HEK293 (cell line): ENCODE results near the gene GJB3.

ENCODE experiments used
- CTCF ChIA-PET: fragments of 350-600 bp; formaldehyde crosslinking; extraction: SDS; loops from one replicate; lab custom pipeline; 2021; ENCODE audit warnings: antibody characterized with exemption; lab: Yijun Ruan, JAX
- POLR2A ChIA-PET: fragments of 300-600 bp; formaldehyde crosslinking; extraction: SDS; loops from one replicate; lab custom pipeline; 2020; ENCODE audit warnings: antibody characterized with exemption, inconsistent platforms; lab: Yijun Ruan, JAX
- H3K27ac ChIP-seq: fragments of 200-500 bp; sonication (Bioruptor generic); 2 replicates; pipeline ENCODE4 v1.5.1; 2014; ENCODE audit warnings: low read depth, low read length, control low read depth, inconsistent platforms; ENCODE audit errors: extremely low read depth
- H3K36me3 ChIP-seq, 2 experiments: fragments of 200-500 bp in 1 of 2; sonication (Bioruptor generic) in 1 of 2; 1 replicate in 1 of 2; 2 replicates in 1 of 2; pipeline ENCODE4 v1.5.1; 2014 to 2017; ENCODE audit warnings: inconsistent platforms in 2 of 2, low read length in 2 of 2; ENCODE audit not compliant: control insufficient read depth in 2 of 2, insufficient read depth in 1 of 2
- H3K4me1 ChIP-seq: fragments of 200-500 bp; sonication (Bioruptor generic); 2 replicates; pipeline ENCODE4 v1.5.1; 2014; ENCODE audit warnings: mild to moderate bottlenecking, low read length, inconsistent platforms; ENCODE audit not compliant: control insufficient read depth, insufficient read depth
- H3K4me3 ChIP-seq: 2 replicates; pipeline ENCODE4 v1.5.1; 2011; ENCODE audit warnings: low read depth, mild to moderate bottlenecking, control low read depth, low read length, moderate library complexity
- H3K9me3 ChIP-seq: fragments of 200-500 bp; sonication (Bioruptor generic); 2 replicates; pipeline ENCODE4 v1.5.1; 2014; ENCODE audit warnings: low read depth, low read length, inconsistent platforms; ENCODE audit not compliant: control insufficient read depth, insufficient read depth
- IKZF3 ChIP-seq: fragments of 450-650 bp; IDR thresholded peaks from 2 replicates; pipeline ENCODE4 v1.5.0; 2018; ENCODE audit warnings: missing biosample characterization, mild to moderate bottlenecking, missing genetic modification characterization, moderate library complexity
- KLF17 ChIP-seq: fragments of 450-650 bp; formaldehyde crosslinking; IDR thresholded peaks from 2 replicates; pipeline ENCODE4 v1.5.1; 2016; ENCODE audit warnings: missing biosample characterization, missing genetic modification characterization
- PRDM4 ChIP-seq: fragments of 450-650 bp; formaldehyde crosslinking; IDR thresholded peaks from 2 replicates; pipeline ENCODE4 v1.5.1; 2017; ENCODE audit warnings: missing biosample characterization, missing genetic modification characterization
- RBAK ChIP-seq: fragments of 450-650 bp; formaldehyde crosslinking; IDR thresholded peaks from 2 replicates; pipeline ENCODE4 v1.5.1; 2016; ENCODE audit warnings: missing biosample characterization, missing genetic modification characterization
- REST ChIP-seq: fragments of 450-650 bp; formaldehyde crosslinking; IDR thresholded peaks from 2 replicates; pipeline ENCODE4 v1.5.1; 2016; ENCODE audit warnings: missing biosample characterization, missing genetic modification characterization
- TRIM28 ChIP-seq: IDR thresholded peaks from 2 replicates; pipeline ENCODE4 v1.6.1; 2011; ENCODE audit warnings: low read length, control low read depth, borderline replicate concordance
- ZIC2 ChIP-seq: fragments of 450-650 bp; formaldehyde crosslinking; IDR thresholded peaks from 2 replicates; pipeline ENCODE4 v1.5.1; 2016; ENCODE audit warnings: missing biosample characterization, missing genetic modification characterization
- ZNF10 ChIP-seq: fragments of 450-650 bp; formaldehyde crosslinking; IDR thresholded peaks from 2 replicates; pipeline ENCODE4 v1.5.1; 2017; ENCODE audit warnings: missing biosample characterization, missing genetic modification characterization
- ZNF146 ChIP-seq: fragments of 450-650 bp; formaldehyde crosslinking; IDR thresholded peaks from 2 replicates; pipeline ENCODE4 v1.5.1; 2016; ENCODE audit warnings: missing biosample characterization, missing genetic modification characterization
- ZNF155 ChIP-seq: fragments of 450-650 bp; formaldehyde crosslinking; IDR thresholded peaks from 2 replicates; pipeline ENCODE4 v1.5.1; 2016; ENCODE audit warnings: missing biosample characterization, missing genetic modification characterization
- ZNF248 ChIP-seq: fragments of 450-650 bp; formaldehyde crosslinking; IDR thresholded peaks from 2 replicates; pipeline ENCODE4 v1.5.1; 2017; ENCODE audit warnings: missing biosample characterization, missing genetic modification characterization
- ZNF350 ChIP-seq: fragments of 450-650 bp; formaldehyde crosslinking; IDR thresholded peaks from 2 replicates; pipeline ENCODE4 v1.5.0; 2017; ENCODE audit warnings: missing biosample characterization, mild to moderate bottlenecking, missing genetic modification characterization
- ZNF513 ChIP-seq: fragments of 450-650 bp; IDR thresholded peaks from 2 replicates; pipeline ENCODE4 v1.5.1; 2018; ENCODE audit warnings: missing biosample characterization, missing genetic modification characterization
- ZNF548 ChIP-seq: fragments of 450-650 bp; formaldehyde crosslinking; IDR thresholded peaks from 2 replicates; pipeline ENCODE4 v1.5.1; 2016; ENCODE audit warnings: missing biosample characterization, missing genetic modification characterization
- ZNF660 ChIP-seq: fragments of 450-650 bp; IDR thresholded peaks from 2 replicates; pipeline ENCODE4 v1.5.1; 2018; ENCODE audit warnings: missing biosample characterization, mild to moderate bottlenecking, missing genetic modification characterization
- ZSCAN18 ChIP-seq: fragments of 450-650 bp; formaldehyde crosslinking; IDR thresholded peaks from 2 replicates; pipeline ENCODE4 v1.5.1; 2016; ENCODE audit warnings: missing biosample characterization, missing genetic modification characterization
- ZXDB ChIP-seq: fragments of 450-650 bp; formaldehyde crosslinking; IDR thresholded peaks from 2 replicates; pipeline ENCODE4 v1.5.1; 2016; ENCODE audit warnings: missing biosample characterization, missing genetic modification characterization
- TF ChIP-seq, protein P1 (sequence below): fragments of 450-650 bp; formaldehyde crosslinking; IDR thresholded peaks from 2 replicates; pipeline ENCODE4 v1.5.1; 2016; ENCODE audit warnings: missing biosample characterization, missing genetic modification characterization
- TF ChIP-seq, protein P2 (sequence below): fragments of 450-650 bp; formaldehyde crosslinking; IDR thresholded peaks from 2 replicates; pipeline ENCODE4 v1.5.1; 2017; ENCODE audit warnings: missing biosample characterization, missing genetic modification characterization
- TF ChIP-seq, protein P3 (sequence below): fragments of 450-650 bp; formaldehyde crosslinking; IDR thresholded peaks from 2 replicates; pipeline ENCODE4 v1.5.1; 2016; ENCODE audit warnings: missing biosample characterization, missing genetic modification characterization

The GJB3 gene

GRCh38 chr1:34803770-34804169 lies 22.8 kb downstream of the GJB3 start:
- TF ChIP-seq KLF17 (tag by site-specific recombination) (no peak), ZNF350 (tag by site-specific recombination) (no peak), PRDM4 (tag by site-specific recombination) (no peak), ZIC2 (tag by site-specific recombination) (no peak), IKZF3 (no peak), ZNF146 (tag by site-specific recombination) (no peak), ZSCAN18 (tag by site-specific recombination) (no peak)
- TF ChIP-seq, protein P1, sequence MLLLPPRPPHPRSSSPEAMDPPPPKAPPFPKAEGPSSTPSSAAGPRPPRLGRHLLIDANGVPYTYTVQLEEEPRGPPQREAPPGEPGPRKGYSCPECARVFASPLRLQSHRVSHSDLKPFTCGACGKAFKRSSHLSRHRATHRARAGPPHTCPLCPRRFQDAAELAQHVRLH (tag by site-specific recombination): no peak
- TF ChIP-seq, protein P2, sequence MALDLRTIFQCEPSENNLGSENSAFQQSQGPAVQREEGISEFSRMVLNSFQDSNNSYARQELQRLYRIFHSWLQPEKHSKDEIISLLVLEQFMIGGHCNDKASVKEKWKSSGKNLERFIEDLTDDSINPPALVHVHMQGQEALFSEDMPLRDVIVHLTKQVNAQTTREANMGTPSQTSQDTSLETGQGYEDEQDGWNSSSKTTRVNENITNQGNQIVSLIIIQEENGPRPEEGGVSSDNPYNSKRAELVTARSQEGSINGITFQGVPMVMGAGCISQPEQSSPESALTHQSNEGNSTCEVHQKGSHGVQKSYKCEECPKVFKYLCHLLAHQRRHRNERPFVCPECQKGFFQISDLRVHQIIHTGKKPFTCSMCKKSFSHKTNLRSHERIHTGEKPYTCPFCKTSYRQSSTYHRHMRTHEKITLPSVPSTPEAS (tag by site-specific recombination): no peak
- CTCF ChIA-PET: interaction anchor here (1.1 to 1.6 kb wide), 2 partner anchors 20 to 49 kb away, joined by 3 to 5 read pairs; no protein-coding TSS in a partner anchor

DNA sequence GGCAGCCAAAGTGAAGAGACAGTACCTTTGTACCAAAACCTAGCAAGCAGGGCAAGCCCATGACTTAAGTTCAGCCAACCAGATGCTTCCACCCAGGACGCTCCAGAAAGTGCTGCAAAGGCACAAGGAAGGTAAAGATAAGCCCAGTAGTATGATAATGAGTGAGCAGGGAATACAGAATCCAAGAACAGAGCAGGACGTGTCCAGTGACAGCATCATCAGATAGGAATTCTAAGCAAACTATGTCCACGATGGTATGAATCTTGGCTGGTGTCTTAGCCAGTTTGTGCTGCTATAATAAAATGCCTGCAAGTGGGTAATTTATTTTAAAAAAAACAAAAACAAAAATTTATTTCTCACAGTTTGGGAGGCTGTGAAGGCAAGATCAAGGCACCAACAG lies 25.4 kb downstream of the GJB3 start:
- ChIA-PET CTCF (no interaction called here), POLR2A (no interaction called here)
- H3K4me3 ChIP-seq: no peak overlapping the region
- H3K36me3 ChIP-seq: no peaks in the 10 kb centered on the region
- H3K4me1 ChIP-seq: no peaks in the 10 kb centered on the region
- no peaks in the 10 kb centered on the region for H3K9me3 ChIP-seq
- no peak overlapping the region for H3K27ac ChIP-seq
- TF ChIP-seq ZNF513 (tag by site-specific recombination) (no peak), REST (no peak), TRIM28 (no peak), ZNF10 (tag by site-specific recombination) (no peak), ZNF548 (tag by site-specific recombination) (no peak), ZNF660 (tag by site-specific recombination) (no peak), ZNF248 (tag by site-specific recombination) (no peak), ZXDB (tag by site-specific recombination) (no peak), ZNF155 (tag by site-specific recombination) (no peak), PRDM4 (tag by site-specific recombination) (no peak), RBAK (tag by site-specific recombination) (no peak)
- TF ChIP-seq, protein P3, sequence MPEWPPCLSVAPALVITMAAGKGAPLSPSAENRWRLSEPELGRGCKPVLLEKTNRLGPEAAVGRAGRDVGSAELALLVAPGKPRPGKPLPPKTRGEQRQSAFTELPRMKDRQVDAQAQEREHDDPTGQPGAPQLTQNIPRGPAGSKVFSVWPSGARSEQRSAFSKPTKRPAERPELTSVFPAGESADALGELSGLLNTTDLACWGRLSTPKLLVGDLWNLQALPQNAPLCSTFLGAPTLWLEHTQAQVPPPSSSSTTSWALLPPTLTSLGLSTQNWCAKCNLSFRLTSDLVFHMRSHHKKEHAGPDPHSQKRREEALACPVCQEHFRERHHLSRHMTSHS (tag by site-specific recombination): no peak

More at GRCh38 chr1:34803770-34804169, 22.8 kb downstream of the GJB3 start:
- Histone ChIP-seq H3K4me3 (no peak overlapping the region), H3K9me3 (no peaks in the 10 kb centered on the region), H3K36me3 (no peaks in the 10 kb centered on the region), H3K4me1 (no peaks in the 10 kb centered on the region), H3K27ac (no peak overlapping the region)
- POLR2A ChIA-PET: no interaction called here
